T follicular helper cell (primary cell): Measurements from ENCODE around the gene STXBP5L.
"Not testable (repeated sequence)": the region's sequence is repeated elsewhere in the genome, so short reads cannot be mapped to it uniquely, and the experiment has no call there.

Experiments
- DNase-seq: peaks from one replicate; pipeline ENCODE4 v3.0.0-alpha.2; 2020; ENCODE audit warnings: low read depth

STXBP5L gene

GRCh38 chr3:121063628-121064027 lies 155.6 kb downstream of the STXBP5L start:
- DNase-seq = no peak

GRCh38 chr3:121064121-121064520 lies 156.1 kb downstream of the STXBP5L start:
- DNase-seq = no peak

- no peak for DNase-seq
Measured at GRCh38 chr3:121072133-121072532, 164.1 kb downstream of the STXBP5L start.

GRCh38 chr3:121073011-121073410 lies 165.0 kb downstream of the STXBP5L start:
- DNase-seq = no peak

GRCh38 chr3:121075191-121075590 lies 167.2 kb downstream of the STXBP5L start:
- DNase-seq = no peak

- not testable (repeated sequence) for DNase-seq
Measured at GRCh38 chr3:121078378-121079101, 170.5 kb downstream of the STXBP5L start.

DNA sequence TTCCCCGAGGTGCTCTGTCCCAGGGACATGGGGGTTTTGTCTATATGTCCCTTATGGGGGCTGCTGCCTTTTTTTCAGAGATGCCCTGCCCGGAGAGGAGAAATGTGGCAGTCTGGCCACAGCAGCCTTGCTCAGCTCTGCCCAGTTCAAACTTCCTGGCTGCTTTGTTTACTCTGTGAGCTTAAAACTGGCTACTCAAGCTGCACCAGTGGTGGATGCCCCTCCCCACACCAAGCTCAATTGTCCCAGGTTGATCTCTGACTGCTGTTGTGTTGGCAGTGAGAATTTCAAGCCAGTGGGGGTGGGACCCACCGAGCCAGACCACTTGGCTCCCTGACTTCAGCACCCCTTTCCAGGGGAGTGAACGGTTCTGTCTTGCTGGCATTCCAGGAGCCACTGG lies 188.9 kb downstream of the STXBP5L start:
- DNase-seq = no peak

GRCh38 chr3:121111086-121111485 lies 203.1 kb downstream of the STXBP5L start:
- not testable (repeated sequence) for DNase-seq

DNA sequence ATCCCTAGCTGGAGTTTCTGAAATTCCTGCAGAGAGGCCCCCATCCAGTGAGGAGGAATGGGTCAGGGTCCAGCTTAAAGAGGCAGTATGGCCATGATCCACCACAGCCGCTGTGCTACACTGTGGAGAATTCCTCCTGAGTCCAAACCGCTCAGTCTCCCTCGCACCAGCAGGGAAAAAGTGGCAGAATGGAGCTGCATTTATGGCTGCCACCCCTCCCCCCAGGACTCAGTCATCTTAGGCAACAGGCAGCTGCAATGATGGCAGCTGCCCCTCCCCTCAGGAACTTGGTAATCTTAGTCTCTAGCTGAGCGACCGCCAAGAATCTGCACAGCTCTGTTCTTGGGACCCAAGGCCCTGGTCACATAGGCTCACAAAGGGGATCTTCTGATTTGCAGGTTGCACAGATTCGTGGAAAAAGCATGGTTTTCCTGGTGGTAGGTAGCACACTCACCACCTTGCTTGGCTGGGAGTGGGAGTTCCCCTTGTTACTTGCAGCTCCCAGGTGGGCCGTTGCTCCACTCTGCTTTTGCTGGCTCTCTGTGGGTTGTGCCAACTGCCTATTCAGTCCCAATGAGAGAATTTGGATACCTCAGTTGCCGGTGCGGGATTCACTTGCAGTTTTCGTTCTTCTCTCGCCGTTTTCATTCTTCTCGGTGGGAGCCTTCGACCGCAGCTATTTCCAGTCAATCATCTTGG lies 204.1 kb downstream of the STXBP5L start:
- DNase-seq = no peak

DNA sequence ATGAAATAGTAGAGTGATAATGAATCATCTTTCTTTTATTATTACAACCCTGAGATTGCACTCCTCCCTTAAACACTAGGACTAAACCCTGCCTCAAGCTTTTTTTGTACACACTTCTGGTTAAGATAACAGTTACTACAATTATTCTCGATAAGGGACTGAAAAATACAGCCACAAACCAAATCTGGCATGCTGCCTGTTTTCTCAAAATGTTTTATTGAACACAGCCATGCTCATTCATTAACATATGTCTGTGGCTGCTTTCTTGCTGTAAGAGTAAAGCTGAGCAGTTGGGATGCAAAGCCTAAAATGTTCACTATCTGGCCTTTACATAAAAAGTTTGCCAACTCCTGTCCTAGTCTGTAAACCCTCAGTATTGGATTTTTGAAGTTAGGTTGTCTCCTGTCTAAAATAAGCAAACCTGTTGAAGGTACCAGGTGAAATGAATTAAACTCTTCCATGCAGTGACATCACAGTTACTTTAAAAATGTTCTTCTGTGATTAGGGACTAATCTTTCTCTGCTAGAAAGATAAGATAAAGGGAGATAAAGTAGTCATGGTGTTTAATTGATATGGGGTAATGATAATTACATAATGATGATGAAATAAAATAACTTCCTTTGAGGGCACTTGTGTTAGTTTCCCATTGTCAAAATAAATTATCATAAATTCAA lies 218.2 kb downstream of the STXBP5L start:
- DNase-seq = no peak

DNA sequence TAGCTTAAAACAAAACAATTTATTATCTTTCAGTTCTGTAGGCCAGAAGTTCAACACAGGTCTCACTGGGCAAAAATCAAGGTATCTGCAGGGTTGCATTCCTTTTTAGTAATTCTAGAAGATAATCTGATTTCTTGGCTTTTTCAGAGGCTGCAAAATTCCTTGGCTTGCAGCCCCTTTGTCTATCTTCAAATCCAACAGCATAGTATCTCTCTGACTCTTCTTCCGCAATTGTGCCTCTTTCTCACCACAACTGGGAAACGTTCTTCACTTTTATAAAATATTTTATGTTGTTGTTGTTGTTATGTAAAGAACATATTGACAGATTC lies 218.7 kb downstream of the STXBP5L start:
- DNase-seq = no peak

- no peak for DNase-seq
Measured at GRCh38 chr3:121152573-121152972, 244.6 kb downstream of the STXBP5L start.

GRCh38 chr3:121153851-121154250 lies 245.8 kb downstream of the STXBP5L start:
- DNase-seq = no peak

DNA sequence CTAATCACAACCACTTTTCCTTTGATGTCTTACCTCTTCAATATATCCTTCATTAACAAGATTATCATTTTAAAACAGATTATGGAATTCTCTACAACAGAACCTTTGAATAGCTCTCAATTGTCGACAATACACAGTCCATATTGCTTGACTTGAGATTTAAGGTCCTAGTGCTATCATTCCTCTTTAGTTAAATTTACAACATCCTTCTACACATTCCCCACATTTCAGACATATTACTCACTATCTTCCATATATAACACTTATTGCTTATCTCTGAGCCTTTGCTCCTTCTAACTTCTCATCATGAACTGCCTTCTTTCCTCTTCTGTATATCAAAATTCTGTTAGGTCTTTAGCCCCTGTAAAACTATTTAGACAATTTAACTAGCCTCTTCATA lies 247.0 kb downstream of the STXBP5L start:
- DNase-seq = no peak

DNA sequence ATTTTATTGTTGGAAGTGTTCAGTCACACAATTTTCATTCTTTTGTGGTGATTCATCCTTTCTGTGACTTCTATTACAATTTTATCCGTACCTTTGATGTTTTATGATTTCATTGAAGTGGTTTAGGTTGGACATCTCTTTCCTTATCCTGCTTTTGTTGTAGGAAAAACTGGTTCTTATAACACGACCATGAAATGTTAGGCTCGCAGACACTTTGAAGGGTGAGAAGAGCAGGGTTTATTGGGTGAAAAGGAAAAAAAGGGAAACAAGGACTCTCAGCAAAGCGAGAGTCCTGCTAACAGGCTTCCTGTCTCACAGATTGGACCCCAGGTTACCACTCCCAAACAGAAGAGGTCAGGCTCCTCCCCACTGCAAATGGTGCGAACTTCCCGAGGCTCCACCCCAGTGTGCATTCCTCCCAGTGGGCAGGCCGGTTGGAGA lies 257.4 kb downstream of the STXBP5L start:
- no peak for DNase-seq

DNA sequence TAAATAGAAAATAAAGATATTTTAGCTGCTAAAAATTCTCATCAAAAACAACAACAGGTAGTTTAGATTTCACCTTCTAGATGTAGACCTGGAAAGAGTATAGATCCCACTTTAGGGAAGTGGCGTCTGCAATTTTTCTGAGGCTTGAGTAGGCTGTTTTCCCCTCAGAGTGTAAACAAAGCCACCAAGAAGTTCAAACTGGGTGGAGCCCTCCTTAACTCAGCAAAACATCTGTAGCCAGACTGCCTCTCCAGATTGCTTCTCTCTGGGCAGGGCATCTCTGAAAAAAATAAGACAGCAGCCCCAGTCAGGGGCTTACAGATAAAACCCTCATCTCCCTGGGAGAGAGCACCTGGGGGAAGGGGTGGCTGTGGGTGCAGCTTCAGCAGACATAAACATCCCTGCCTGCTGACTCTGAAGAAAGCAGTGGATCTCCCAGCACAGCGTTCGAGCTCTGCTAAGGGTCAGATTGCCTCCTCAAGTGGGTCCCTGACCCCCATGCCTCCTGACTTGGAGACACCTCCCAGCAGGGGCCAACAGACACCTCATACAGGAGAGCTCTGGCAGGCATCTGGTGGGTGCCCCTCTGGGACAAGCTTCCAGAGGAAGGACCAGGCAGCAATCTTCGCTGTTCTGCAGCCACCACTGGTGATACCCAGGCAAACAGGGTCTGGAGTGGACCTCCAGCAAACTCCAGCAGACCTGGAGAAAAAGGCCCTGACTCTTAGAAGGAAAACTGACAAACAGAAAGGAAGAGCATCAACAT lies 259.6 kb downstream of the STXBP5L start:
- DNase-seq = no peak

DNA sequence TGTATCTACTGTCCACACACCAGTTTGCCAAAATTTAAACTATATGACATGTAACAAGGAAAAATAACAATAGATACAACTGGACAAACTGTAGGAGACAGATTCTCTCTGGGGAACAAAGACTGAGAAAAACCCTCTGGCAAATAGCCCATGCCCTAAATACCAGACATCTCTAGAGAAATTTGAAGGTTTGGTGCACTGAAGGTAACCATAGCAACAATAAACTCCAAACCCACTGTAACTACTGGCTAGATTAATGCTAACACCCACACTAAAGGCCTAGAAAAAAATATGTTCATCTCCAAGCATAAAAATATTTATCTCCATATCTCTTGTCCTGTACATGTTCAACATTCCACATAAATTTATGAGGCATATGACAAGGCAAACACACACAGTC lies 267.1 kb downstream of the STXBP5L start:
- DNase-seq = no peak

- not testable (repeated sequence) for DNase-seq
Measured at GRCh38 chr3:121190626-121191025, 282.6 kb downstream of the STXBP5L start.

- DNase-seq = no peak
Measured at GRCh38 chr3:121202573-121202972, 294.6 kb downstream of the STXBP5L start.

- DNase-seq = no peak
Measured at GRCh38 chr3:121223116-121223515, 315.1 kb downstream of the STXBP5L start.

- DNase-seq = no peak
Measured at GRCh38 chr3:121228971-121229370, 321.0 kb downstream of the STXBP5L start.

DNA sequence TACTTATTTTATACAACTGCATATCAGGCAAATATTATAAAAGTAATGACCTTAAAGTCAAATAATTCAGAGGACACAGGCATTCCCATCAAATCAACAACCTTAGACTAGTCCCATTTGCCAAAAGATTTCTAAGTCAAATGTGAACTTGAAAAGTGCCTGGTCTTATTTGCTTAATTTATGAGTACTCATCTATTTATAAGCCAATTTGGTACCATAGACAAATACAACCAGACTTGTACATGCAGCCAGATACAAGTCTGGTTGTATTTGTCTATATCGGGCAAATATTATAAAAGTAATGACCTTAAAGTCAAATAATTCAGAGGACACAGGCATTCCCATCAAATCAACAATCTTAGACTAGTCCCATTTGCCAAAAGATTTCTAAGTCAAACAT lies 322.2 kb downstream of the STXBP5L start:
- DNase-seq = not testable (repeated sequence)
